Peyer's patch (tissue), 4 donors: ENCODE data around the gene SLC35G6.

Source experiments
- POLR2A ChIP-seq, 2 donors: fragments of 450-650 bp; IDR thresholded peaks; one replicate each; pipeline ENCODE4 v1.5.1; 2017; ENCODE audit warnings: antibody characterized with exemption in 2 of 2, mild to moderate bottlenecking in 2 of 2, moderate library complexity in 2 of 2
- TF ChIP-seq, protein P1 (sequence below), 6 experiments: fragments of 450-650 bp in 4 of 6; fragments of 200-600 bp in 2 of 6; sonication (generic) in 1 of 6; IDR thresholded peaks; one replicate each; pipeline ENCODE4 v1.5.1; 2017 to 2019; ENCODE audit warnings: antibody characterized with exemption in 6 of 6, mild to moderate bottlenecking in 3 of 6, moderate library complexity in 1 of 6

DNA sequence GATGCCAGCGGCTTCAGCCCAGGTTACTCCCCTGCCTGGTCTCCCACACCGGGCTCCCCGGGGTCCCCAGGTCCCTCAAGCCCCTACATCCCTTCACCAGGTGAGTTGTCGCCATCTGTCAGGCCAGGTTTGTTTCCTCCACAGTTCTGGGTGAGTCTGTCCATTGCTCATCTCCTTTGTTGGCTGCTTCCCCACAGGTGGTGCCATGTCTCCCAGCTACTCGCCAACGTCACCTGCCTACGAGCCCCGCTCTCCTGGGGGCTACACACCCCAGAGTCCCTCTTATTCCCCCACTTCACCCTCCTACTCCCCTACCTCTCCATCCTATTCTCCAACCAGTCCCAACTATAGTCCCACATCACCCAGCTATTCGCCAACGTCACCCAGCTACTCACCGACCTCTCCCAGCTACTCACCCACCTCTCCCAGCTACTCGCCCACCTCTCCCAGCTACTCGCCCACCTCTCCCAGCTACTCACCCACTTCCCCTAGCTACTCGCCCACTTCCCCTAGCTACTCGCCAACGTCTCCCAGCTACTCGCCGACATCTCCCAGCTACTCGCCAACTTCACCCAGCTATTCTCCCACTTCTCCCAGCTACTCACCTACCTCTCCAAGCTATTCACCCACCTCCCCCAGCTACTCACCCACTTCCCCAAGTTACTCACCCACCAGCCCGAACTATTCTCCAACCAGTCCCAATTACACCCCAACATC, 31.7 kb downstream of the SLC35G6 start:
- TF ChIP-seq, protein P1, sequence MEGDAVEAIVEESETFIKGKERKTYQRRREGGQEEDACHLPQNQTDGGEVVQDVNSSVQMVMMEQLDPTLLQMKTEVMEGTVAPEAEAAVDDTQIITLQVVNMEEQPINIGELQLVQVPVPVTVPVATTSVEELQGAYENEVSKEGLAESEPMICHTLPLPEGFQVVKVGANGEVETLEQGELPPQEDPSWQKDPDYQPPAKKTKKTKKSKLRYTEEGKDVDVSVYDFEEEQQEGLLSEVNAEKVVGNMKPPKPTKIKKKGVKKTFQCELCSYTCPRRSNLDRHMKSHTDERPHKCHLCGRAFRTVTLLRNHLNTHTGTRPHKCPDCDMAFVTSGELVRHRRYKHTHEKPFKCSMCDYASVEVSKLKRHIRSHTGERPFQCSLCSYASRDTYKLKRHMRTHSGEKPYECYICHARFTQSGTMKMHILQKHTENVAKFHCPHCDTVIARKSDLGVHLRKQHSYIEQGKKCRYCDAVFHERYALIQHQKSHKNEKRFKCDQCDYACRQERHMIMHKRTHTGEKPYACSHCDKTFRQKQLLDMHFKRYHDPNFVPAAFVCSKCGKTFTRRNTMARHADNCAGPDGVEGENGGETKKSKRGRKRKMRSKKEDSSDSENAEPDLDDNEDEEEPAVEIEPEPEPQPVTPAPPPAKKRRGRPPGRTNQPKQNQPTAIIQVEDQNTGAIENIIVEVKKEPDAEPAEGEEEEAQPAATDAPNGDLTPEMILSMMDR (IDR thresholded peaks at IDR 0.05), result no peak
- TF ChIP-seq POLR2A (IDR thresholded peaks at IDR 0.05), result no peak
